Memory B cell (primary cell): ENCODE measurements around the gene ACBD4.

Experiments
- ATAC-seq: fragments of 150-1000 bp; cut with Tn5 transposase; 2 replicates; pipeline ENCODE4 v1.10.0; 2021; ENCODE audit warnings: low read depth, mild to moderate bottlenecking, moderate library complexity
- DNase-seq, 2 donors: peaks; one replicate each; pipeline ENCODE4 v3.0.0; 2022; ENCODE audit warnings: low spot score in 2 of 2
- H3K27ac Mint-ChIP-seq: one replicate; pipeline ENCODE4 v1.8.0; 2022; ENCODE audit warnings: mild to moderate bottlenecking, moderate library complexity, mixed read lengths
- H3K27me3 Mint-ChIP-seq: one replicate; pipeline ENCODE4 v1.8.0; 2022; ENCODE audit warnings: mixed read lengths
- H3K36me3 Mint-ChIP-seq: one replicate; pipeline ENCODE4 v1.8.0; 2022; ENCODE audit warnings: mild to moderate bottlenecking, mixed read lengths
- H3K4me1 Mint-ChIP-seq: one replicate; pipeline ENCODE4 v1.8.0; 2022; ENCODE audit warnings: mixed read lengths
- H3K4me3 Mint-ChIP-seq: one replicate; pipeline ENCODE4 v1.8.0; 2022; ENCODE audit warnings: mild to moderate bottlenecking, moderate library complexity, mixed read lengths
- H3K9me3 Mint-ChIP-seq: one replicate; pipeline ENCODE4 v1.8.0; 2022; ENCODE audit warnings: mixed read lengths

The ACBD4 gene

DNA sequence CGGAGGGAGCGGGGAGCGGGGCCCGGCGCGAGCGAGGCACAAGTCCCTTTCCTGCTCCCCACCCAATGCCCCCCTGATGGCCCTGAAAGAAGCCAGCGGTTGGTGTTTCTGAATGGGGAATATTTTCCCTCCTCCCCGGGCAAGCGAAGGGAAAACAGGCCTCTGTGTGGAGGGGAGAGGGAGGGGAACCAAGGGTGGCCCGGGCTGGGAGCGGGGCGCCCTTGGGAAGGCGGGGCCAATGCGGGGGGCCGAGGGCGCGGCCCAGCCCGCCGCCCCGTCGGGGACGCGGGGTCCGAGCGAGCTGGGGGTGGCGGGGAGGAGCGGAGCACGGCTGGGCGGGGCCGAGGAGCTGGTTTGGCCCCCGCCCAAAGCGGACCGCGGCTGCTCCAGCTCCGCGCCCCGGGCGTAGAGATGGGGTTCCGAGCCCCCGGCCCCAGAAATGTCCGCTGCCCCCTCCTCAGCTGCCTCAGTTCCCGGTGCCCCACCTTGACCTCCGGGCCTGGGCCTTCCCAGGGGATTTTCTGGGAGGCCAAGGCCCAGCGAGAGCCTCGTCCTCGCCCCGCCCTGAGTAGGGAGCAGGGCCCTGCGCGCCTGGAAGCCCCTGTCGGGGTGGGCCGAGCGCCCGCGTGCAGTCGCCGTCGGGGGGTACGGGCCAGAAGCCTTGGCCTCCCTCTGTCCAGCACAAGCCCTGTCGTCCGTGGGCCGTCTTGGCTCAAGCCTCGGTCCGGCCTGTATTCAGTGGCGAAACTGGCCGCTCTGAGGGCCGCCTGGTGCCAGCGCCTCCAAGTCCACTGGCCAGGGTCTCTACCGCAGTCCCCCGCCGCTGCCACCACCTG is 8.9 kb downstream of the ACBD4 start:
- ATAC-seq (no peak), DNase-seq (no peak)
- Mint-ChIP-seq H3K36me3 (no peaks in the 10 kb centered on the region), H3K27me3 (no peaks in the 10 kb centered on the region), H3K27ac (peak overlapping the region; percentile 84), H3K9me3 (no peaks in the 10 kb centered on the region), H3K4me3 (peak overlapping the region; percentile 91), H3K4me1 (peaks cover 23% of the 10 kb centered on the region)

DNA sequence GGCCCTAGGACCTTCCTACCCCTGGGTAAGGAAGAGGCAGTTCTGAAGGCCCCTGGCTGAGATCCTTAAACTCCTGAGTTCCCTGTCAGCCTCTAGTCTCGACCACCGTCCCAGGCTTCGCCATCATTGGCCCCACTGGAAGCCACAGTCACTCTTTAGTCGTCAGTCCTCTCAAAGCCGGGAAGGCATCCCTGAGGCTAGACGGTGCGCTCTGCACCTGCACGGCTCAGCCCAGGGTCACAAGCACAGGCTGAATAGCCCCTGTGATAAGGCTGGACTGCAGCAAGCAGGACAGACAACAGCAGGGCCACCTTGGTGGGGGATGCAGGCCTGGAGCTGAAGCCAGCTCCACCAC is 9.5 kb downstream of the ACBD4 start:
- H3K36me3 Mint-ChIP-seq, result no peaks in the 10 kb centered on the region
- peak overlapping the region; percentile 74 for H3K4me3 Mint-ChIP-seq
- H3K4me1 Mint-ChIP-seq, result peaks cover 29% of the 10 kb centered on the region
- no peak overlapping the region for H3K27ac Mint-ChIP-seq
- ATAC-seq (no peak), DNase-seq (no peak)
- no peaks in the 10 kb centered on the region for H3K27me3 Mint-ChIP-seq
- no peaks in the 10 kb centered on the region for H3K9me3 Mint-ChIP-seq

DNA sequence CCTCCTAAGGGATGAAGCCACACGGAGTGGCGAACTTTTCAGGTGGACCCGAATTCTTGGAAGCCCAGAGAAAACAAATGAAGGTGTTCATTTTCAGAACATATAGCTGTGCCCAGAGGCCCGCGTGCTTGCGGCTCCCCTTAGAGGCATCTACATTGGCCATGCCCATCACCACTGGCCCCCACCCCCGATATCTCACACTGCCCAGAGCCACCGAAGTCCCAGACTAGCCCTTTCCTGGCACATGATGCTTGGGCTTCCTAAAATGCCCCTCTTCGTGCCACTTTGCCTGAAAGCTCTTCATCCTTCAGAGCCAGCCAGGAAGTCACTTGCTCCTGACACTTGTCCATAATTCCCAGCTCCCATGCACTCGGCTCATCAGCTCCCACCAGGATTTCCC is 10.7 kb downstream of the ACBD4 start:
- DNase-seq (no peak), ATAC-seq (no peak)
- Mint-ChIP-seq H3K27ac (peak overlapping the region; percentile 99), H3K4me1 (peaks cover 33% of the 10 kb centered on the region), H3K36me3 (no peaks in the 10 kb centered on the region), H3K4me3 (peak overlapping the region; percentile 92), H3K27me3 (no peaks in the 10 kb centered on the region), H3K9me3 (no peaks in the 10 kb centered on the region)

GRCh38 chr17:45146592-45146889 is 11.1 kb downstream of the ACBD4 start:
- no peaks in the 10 kb centered on the region for H3K36me3 Mint-ChIP-seq
- no peak for ATAC-seq

GRCh38 chr17:45146890-45147580 is 11.5 kb downstream of the ACBD4 start:
- peak overlapping the region; percentile 92 for H3K4me3 Mint-ChIP-seq
- no peak for DNase-seq
- no peaks in the 10 kb centered on the region for H3K9me3 Mint-ChIP-seq
- peak overlapping the region; percentile 99 for H3K27ac Mint-ChIP-seq
- peaks cover 39% of the 10 kb centered on the region for H3K4me1 Mint-ChIP-seq
- H3K36me3 Mint-ChIP-seq, result no peaks in the 10 kb centered on the region
- H3K27me3 Mint-ChIP-seq, result no peaks in the 10 kb centered on the region
- ATAC-seq, result peak; percentile 9

More at GRCh38 chr17:45146592-45146889, 11.1 kb downstream of the ACBD4 start:
- DNase-seq, result no peak
- peak overlapping the region; percentile 92 for H3K4me3 Mint-ChIP-seq
- H3K4me1 Mint-ChIP-seq, result peaks cover 37% of the 10 kb centered on the region
- H3K27ac Mint-ChIP-seq, result peak overlapping the region; percentile 99
- no peaks in the 10 kb centered on the region for H3K27me3 Mint-ChIP-seq
- no peaks in the 10 kb centered on the region for H3K9me3 Mint-ChIP-seq

GRCh38 chr17:45147581-45148182 is 12.2 kb downstream of the ACBD4 start:
- Mint-ChIP-seq H3K4me1 (peaks cover 39% of the 10 kb centered on the region), H3K4me3 (peak overlapping the region; percentile 92), H3K9me3 (no peaks in the 10 kb centered on the region)

DNA sequence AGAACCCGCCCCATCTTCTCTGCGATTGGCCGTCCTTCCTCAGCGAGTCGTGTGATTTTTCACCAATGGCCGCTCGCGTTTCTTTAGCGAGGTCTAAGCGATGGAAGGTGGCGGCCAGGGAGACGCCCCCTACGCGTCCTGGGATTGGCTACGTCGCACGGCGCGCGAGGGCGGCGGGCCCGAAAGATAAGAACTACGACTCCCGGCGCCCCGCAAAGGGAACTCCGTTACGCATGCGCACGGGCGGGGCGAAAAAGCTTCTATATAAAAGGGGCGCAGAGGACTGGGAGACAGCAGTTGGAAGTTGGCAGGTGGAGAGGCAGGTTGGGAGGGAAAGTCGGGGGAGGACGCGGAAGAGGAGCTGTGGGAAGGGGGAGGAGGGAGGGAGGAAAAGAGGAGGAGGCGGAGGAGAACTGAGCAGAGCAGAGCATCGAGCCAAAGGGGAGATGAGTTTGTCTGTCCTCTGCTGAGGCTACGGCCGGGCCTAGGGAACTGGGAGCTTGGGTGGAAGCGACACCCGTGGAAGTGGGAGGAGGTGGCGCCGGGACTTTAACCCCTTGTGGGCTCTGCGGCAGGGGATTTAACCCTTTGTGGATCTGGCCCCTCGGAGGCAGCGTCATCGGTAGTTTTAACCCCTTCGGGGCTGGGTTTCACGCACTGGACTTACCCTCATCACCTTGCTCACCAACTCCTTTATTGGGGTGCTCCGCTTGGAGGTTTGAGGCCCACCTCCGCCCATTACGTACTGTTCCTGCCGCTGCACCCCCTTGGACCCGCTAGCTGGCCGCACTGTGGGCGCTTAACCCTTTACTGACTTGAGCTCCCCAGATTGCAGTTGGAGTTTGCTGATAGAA is 12.9 kb downstream of the ACBD4 start, which contains the start of gene HEXIM1:
TSS of gene HEXIM1 (plus strand) at position 293 of the 854 bp plus-strand sequence. CDS start 716 bp downstream, outside the sequence.
- DNase-seq, result peak; percentile 98 to 99
- no peaks in the 10 kb centered on the region for H3K9me3 Mint-ChIP-seq
- peak within 1 kb of the TSS; percentile 99 for H3K27ac Mint-ChIP-seq
- H3K4me3 Mint-ChIP-seq, result peak within 1 kb of the TSS; percentile 92
- peak; percentile 75 for ATAC-seq
- no peaks in the 10 kb centered on the region for H3K27me3 Mint-ChIP-seq
- H3K4me1 Mint-ChIP-seq, result peaks cover 37% of the 10 kb centered on the region
- H3K36me3 Mint-ChIP-seq, result no peaks in the 10 kb centered on the region

More at GRCh38 chr17:45147581-45148182, 12.2 kb downstream of the ACBD4 start:
- Mint-ChIP-seq H3K36me3 (no peaks in the 10 kb centered on the region), H3K27ac (peak overlapping the region; percentile 99), H3K27me3 (no peaks in the 10 kb centered on the region)
- DNase-seq (peak; percentile 75 to 81), ATAC-seq (peak; percentile 41)

DNA sequence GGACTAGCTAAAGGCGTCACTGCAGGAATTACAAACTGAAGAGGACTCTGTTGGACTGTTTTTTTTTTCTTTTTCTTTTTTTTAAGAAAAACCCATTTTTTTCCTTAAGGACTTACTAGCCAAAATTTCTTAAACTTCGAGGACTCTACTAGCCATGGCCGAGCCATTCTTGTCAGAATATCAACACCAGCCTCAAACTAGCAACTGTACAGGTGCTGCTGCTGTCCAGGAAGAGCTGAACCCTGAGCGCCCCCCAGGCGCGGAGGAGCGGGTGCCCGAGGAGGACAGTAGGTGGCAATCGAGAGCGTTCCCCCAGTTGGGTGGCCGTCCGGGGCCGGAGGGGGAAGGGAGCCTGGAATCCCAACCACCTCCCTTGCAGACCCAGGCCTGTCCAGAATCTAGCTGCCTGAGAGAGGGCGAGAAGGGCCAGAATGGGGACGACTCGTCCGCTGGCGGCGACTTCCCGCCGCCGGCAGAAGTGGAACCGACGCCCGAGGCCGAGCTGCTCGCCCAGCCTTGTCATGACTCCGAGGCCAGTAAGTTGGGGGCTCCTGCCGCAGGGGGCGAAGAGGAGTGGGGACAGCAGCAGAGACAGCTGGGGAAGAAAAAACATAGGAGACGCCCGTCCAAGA is 13.7 kb downstream of the ACBD4 start:
- Mint-ChIP-seq H3K27me3 (no peaks in the 10 kb centered on the region), H3K4me3 (peak overlapping the region; percentile 92), H3K36me3 (no peaks in the 10 kb centered on the region), H3K27ac (peak overlapping the region; percentile 99), H3K9me3 (no peaks in the 10 kb centered on the region), H3K4me1 (peaks cover 33% of the 10 kb centered on the region)
- peak; percentile 61 to 72 for DNase-seq
- ATAC-seq, result peak; percentile 21

DNA sequence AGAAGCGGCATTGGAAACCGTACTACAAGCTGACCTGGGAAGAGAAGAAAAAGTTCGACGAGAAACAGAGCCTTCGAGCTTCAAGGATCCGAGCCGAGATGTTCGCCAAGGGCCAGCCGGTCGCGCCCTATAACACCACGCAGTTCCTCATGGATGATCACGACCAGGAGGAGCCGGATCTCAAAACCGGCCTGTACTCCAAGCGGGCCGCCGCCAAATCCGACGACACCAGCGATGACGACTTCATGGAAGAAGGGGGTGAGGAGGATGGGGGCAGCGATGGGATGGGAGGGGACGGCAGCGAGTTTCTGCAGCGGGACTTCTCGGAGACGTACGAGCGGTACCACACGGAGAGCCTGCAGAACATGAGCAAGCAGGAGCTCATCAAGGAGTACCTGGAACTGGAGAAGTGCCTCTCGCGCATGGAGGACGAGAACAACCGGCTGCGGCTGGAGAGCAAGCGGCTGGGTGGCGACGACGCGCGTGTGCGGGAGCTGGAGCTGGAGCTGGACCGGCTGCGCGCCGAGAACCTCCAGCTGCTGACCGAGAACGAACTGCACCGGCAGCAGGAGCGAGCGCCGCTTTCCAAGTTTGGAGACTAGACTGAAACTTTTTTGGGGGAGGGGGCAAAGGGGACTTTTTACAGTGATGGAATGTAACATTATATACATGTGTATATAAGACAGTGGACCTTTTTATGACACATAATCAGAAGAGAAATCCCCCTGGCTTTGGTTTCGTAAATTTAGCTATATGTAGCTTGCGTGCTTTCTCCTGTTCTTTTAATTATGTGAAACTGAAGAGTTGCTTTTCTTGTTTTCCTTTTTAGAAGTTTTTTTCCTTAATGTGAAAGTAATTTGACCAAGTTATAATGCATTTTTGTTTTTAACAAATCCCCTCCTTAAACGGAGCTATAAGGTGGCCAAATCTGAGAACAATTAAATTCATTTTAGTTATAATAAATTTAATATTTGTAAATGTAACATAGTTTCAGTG is 14.5 kb downstream of the ACBD4 start:
- H3K36me3 Mint-ChIP-seq, result no peaks in the 10 kb centered on the region
- DNase-seq (no peak), ATAC-seq (no peak)
- no peaks in the 10 kb centered on the region for H3K27me3 Mint-ChIP-seq
- H3K9me3 Mint-ChIP-seq, result no peaks in the 10 kb centered on the region
- H3K4me1 Mint-ChIP-seq, result peaks cover 32% of the 10 kb centered on the region
- peak overlapping the region; percentile 99 for H3K27ac Mint-ChIP-seq
- H3K4me3 Mint-ChIP-seq, result peak overlapping the region; percentile 92

DNA sequence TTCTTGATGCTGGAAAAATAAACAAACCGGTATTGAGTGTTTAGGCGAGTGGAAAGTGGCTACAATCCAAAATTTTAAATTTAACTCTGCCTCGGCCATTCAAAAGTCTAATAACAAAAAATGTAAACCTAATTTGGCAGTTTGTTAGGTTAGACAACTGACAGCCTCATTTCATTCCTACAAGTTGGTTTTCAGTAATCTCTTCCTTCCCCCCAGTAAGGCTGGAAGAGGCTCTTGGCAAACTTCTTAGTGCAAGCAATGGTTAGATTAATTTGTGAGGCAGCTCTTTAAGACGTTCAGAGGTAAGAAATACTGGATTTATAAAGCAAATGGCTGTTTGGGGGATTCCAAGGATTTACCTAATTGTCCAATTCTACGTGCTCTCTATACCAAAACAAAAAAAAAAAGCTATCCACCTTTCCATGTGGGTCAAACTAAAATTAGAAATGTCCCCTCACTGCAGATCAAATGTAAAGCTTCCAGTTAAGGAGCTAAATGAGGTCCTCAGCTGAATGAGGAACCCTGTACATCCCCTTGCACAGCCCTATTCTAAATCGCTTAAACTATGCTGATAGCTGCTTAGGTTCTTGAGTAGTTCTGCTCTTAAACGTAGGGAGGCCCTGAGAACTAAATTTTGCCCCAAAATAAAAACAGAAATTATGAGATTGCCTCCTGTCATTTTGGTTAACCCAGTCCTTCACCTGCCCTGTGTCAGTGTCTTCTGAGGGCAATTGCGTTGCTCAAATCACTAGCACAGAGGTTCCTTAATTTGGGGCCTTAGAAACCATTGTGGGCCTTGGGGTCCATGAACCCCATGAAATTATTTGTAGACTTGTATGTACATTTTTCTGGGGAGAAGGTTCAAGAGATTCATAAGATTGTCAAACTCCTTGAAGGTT is 15.7 kb downstream of the ACBD4 start:
- Mint-ChIP-seq H3K27ac (peak overlapping the region; percentile 90), H3K36me3 (no peaks in the 10 kb centered on the region), H3K27me3 (no peaks in the 10 kb centered on the region), H3K9me3 (no peaks in the 10 kb centered on the region), H3K4me3 (peak overlapping the region; percentile 66), H3K4me1 (peaks cover 30% of the 10 kb centered on the region)
- ATAC-seq (peak; percentile 7), DNase-seq (no peak)

- ATAC-seq (no peak), DNase-seq (no peak)
- no peaks in the 10 kb centered on the region for H3K9me3 Mint-ChIP-seq
Observed at GRCh38 chr17:45155029-45155428, 19.5 kb downstream of the ACBD4 start.

GRCh38 chr17:45155483-45155882 is 20.0 kb downstream of the ACBD4 start:
- peaks cover 19% of the 10 kb centered on the region for H3K4me1 Mint-ChIP-seq

More at GRCh38 chr17:45155029-45155428, 19.5 kb downstream of the ACBD4 start:
- Mint-ChIP-seq H3K4me3 (no peak overlapping the region), H3K27ac (no peak overlapping the region), H3K36me3 (peaks cover 5% of the 10 kb centered on the region), H3K4me1 (peaks cover 20% of the 10 kb centered on the region), H3K27me3 (no peaks in the 10 kb centered on the region)

More at GRCh38 chr17:45155483-45155882, 20.0 kb downstream of the ACBD4 start:
- H3K27ac Mint-ChIP-seq, result no peak overlapping the region
- H3K27me3 Mint-ChIP-seq, result no peaks in the 10 kb centered on the region
- no peaks in the 10 kb centered on the region for H3K9me3 Mint-ChIP-seq
- peaks cover 5% of the 10 kb centered on the region for H3K36me3 Mint-ChIP-seq
- DNase-seq (no peak), ATAC-seq (no peak)
- H3K4me3 Mint-ChIP-seq, result no peak overlapping the region
